Loucy (cell line): ENCODE data around the gene PCNP.

Experiments
- CTCF ChIP-seq: fragments of 200-600 bp; sonication (generic); conservative IDR thresholded peaks from 2 replicates; pipeline ENCODE4 v1.5.1; 2014; ENCODE audit warnings: mild to moderate bottlenecking, antibody characterized with exemption, low read length
- EZH2phosphoT487 ChIP-seq: fragments of 200-600 bp; IDR thresholded peaks from 2 replicates; pipeline ENCODE4 v1.6.1; 2018; ENCODE audit warnings: antibody characterized with exemption, mild to moderate bottlenecking, moderate library complexity, borderline replicate concordance

- TF ChIP-seq CTCF (no peak), EZH2phosphoT487 (no peak)
Measured at GRCh38 chr3:101640256-101640655, 66.3 kb downstream of the PCNP start.
